ENCODE results near the gene BTNL8.

BTNL8 gene

GRCh38 chr5:180970875-180971274 is 71.9 kb downstream of the BTNL8 start:
- DNase-seq = no peak

GRCh38 chr5:180974612-180975315 is 75.8 kb downstream of the BTNL8 start:
- DNase-seq = no peak

GRCh38 chr5:180975338-180975737 is 76.4 kb downstream of the BTNL8 start:
- no peak for DNase-seq

- no peak for DNase-seq
Observed at GRCh38 chr5:180976518-180976917, 77.6 kb downstream of the BTNL8 start.

GRCh38 chr5:180977852-180978251 is 78.9 kb downstream of the BTNL8 start:
- no peak for DNase-seq

GRCh38 chr5:180982008-180982741 is 83.2 kb downstream of the BTNL8 start:
- DNase-seq = no peak

- DNase-seq = no peak
Observed at GRCh38 chr5:180988016-180988415, 89.1 kb downstream of the BTNL8 start.

GRCh38 chr5:180988592-180988991 is 89.6 kb downstream of the BTNL8 start, which contains the start of gene BTNL3:
Gene BTNL3 (plus strand): TSS chr5:180988846. CDS start chr5:180989029, 183 bp downstream.
- no peak for DNase-seq

- no peak for DNase-seq
Observed at GRCh38 chr5:180990086-180990881, 91.3 kb downstream of the BTNL8 start.

- DNase-seq = no peak
Observed at GRCh38 chr5:180990882-180991242, 91.9 kb downstream of the BTNL8 start.

Measured in activated CD4-positive, alpha-beta T cell treated with anti-CD3 and anti-CD28 coated beads, Interleukin-2, Interleukin-6, amounts not matched to agents 100 ng/mL and 50 ng/mL, durations not matched to agents 16 hours and 8 hours (primary cell).